Stimulated activated CD4-positive, alpha-beta T cell treated with anti-CD3 and anti-CD28 coated beads, Interleukin-15, amount 100 ng/mL, for 48 hours (primary cell): ENCODE results near the gene ULK1.
A peak's percentile ranks its signal among the peaks of the same experiment; 100 is the strongest.

Experiments
- DNase-seq, 2 donors: peaks; one replicate each; pipeline ENCODE4 v3.0.0-alpha.2; 2020; ENCODE audit warnings: low read depth in 2 of 2

Gene ULK1

GRCh38 chr12:131920157-131920508 is 25.7 kb downstream of the ULK1 start:
- no peak for DNase-seq

- DNase-seq = no peak
These were observed 26.7 kb downstream of the ULK1 start for GRCh38 chr12:131920902-131921840.

- no peak for DNase-seq
These were observed 27.7 kb downstream of the ULK1 start for GRCh38 chr12:131921866-131922769.

- DNase-seq = no peak
These were observed 28.4 kb downstream of the ULK1 start for GRCh38 chr12:131922772-131923171.

GRCh38 chr12:131923260-131923659 is 28.8 kb downstream of the ULK1 start:
- DNase-seq = no peak

GRCh38 chr12:131927110-131928079 is 33.0 kb downstream of the ULK1 start:
- no peak for DNase-seq

GRCh38 chr12:131928080-131928710 is 33.8 kb downstream of the ULK1 start:
- no peak for DNase-seq

GRCh38 chr12:131928711-131929580 is 34.5 kb downstream of the ULK1 start, which contains the start of gene PUS1:
PUS1 (plus strand) TSS chr12:131929276; CDS start chr12:131929723, 447 bp downstream.
- DNase-seq = peak; percentile 90 to 91

GRCh38 chr12:131929581-131930456 is 35.4 kb downstream of the ULK1 start:
- DNase-seq = no peak

GRCh38 chr12:131930510-131930909 is 36.1 kb downstream of the ULK1 start:
- no peak for DNase-seq

GRCh38 chr12:131933387-131933786 is 39.0 kb downstream of the ULK1 start:
- no peak for DNase-seq

- no peak for DNase-seq
These were observed 40.1 kb downstream of the ULK1 start for GRCh38 chr12:131934535-131934934.

- DNase-seq = no peak
These were observed 43.7 kb downstream of the ULK1 start for GRCh38 chr12:131938082-131938481.

GRCh38 chr12:131939007-131939406 is 44.6 kb downstream of the ULK1 start:
- DNase-seq = no peak

- DNase-seq = no peak
These were observed 45.7 kb downstream of the ULK1 start for GRCh38 chr12:131940141-131940547.

- no peak for DNase-seq
These were observed 46.9 kb downstream of the ULK1 start for GRCh38 chr12:131941116-131941986.

- no peak for DNase-seq
These were observed 47.5 kb downstream of the ULK1 start for GRCh38 chr12:131941987-131942341.

GRCh38 chr12:131942671-131943070 is 48.2 kb downstream of the ULK1 start:
- no peak for DNase-seq
